A549 (cell line): ENCODE results near the gene AGTPBP1.
"Not testable (repeated sequence)": the region's sequence is repeated elsewhere in the genome, so short reads cannot be mapped to it uniquely, and the experiment has no call there.

Experiments
- EP300 ChIP-seq, 2 experiments: fragments of >200 bp; sonication (Bioruptor Twin); formaldehyde crosslinking; IDR thresholded peaks; 2 replicates in 1 of 2; 3 replicates in 1 of 2; pipeline ENCODE4 v1.6.1; 2016 to 2017
- FOXS1 ChIP-seq: fragments of 250-450 bp; sonication (Bioruptor Pico); IDR thresholded peaks from 2 replicates; pipeline ENCODE4 v1.5.0; 2020; ENCODE audit warnings: mild to moderate bottlenecking, moderate library complexity
- HOXA7 ChIP-seq: fragments of 250-450 bp; sonication (Bioruptor Pico); IDR thresholded peaks from 2 replicates; pipeline ENCODE4 v1.5.0; 2020; ENCODE audit warnings: mild to moderate bottlenecking, moderate library complexity
- HOXB5 ChIP-seq: fragments of 250-450 bp; sonication (Bioruptor Pico); IDR thresholded peaks from 2 replicates; pipeline ENCODE4 v1.5.0; 2020; ENCODE audit warnings: mild to moderate bottlenecking, moderate library complexity
- JUNB ChIP-seq: fragments of >200 bp; sonication (Bioruptor Twin); formaldehyde crosslinking; IDR thresholded peaks from 2 replicates; pipeline ENCODE4 v1.6.1; 2016
- MAZ ChIP-seq: fragments of 150-350 bp; IDR thresholded peaks from 2 replicates; pipeline ENCODE4 v1.6.1; 2014; ENCODE audit warnings: antibody characterized with exemption, low read depth, low read length, borderline replicate concordance
- PHF8 ChIP-seq: fragments of 200-600 bp; sonication (generic); IDR thresholded peaks from 2 replicates; pipeline ENCODE4 v1.6.1; 2016; ENCODE audit warnings: low read depth, mild to moderate bottlenecking, antibody characterized with exemption, moderate library complexity, borderline replicate concordance
- POLR2A ChIP-seq: IDR thresholded peaks from 2 replicates; pipeline ENCODE4 v1.6.1; 2012; ENCODE audit warnings: mild to moderate bottlenecking, low read length
- POLR2AphosphoS2 ChIP-seq: conservative IDR thresholded peaks from 2 replicates; pipeline ENCODE4 v1.6.1; 2012; ENCODE audit warnings: low read length, improper control_type of control experiment, inconsistent platforms
- SMC3 ChIP-seq: fragments of >200 bp; sonication (Bioruptor Twin); formaldehyde crosslinking; IDR thresholded peaks from 3 replicates; pipeline ENCODE4 v1.6.1; 2018; ENCODE audit warnings: inconsistent platforms
- TF ChIP-seq, protein P1 (sequence below): fragments of >200 bp; sonication (Bioruptor Twin); formaldehyde crosslinking; IDR thresholded peaks from 3 replicates; pipeline ENCODE4 v1.5.1; 2016

- not testable (repeated sequence) for TF ChIP-seq HOXB5 (CRISPR knock-in tag); POLR2A; SMC3; EP300 (IDR thresholded peaks at IDR 0.05); FOXS1 (CRISPR knock-in tag); JUNB; HOXA7 (CRISPR knock-in tag); MAZ; POLR2AphosphoS2; PHF8
- TF ChIP-seq, protein P1, sequence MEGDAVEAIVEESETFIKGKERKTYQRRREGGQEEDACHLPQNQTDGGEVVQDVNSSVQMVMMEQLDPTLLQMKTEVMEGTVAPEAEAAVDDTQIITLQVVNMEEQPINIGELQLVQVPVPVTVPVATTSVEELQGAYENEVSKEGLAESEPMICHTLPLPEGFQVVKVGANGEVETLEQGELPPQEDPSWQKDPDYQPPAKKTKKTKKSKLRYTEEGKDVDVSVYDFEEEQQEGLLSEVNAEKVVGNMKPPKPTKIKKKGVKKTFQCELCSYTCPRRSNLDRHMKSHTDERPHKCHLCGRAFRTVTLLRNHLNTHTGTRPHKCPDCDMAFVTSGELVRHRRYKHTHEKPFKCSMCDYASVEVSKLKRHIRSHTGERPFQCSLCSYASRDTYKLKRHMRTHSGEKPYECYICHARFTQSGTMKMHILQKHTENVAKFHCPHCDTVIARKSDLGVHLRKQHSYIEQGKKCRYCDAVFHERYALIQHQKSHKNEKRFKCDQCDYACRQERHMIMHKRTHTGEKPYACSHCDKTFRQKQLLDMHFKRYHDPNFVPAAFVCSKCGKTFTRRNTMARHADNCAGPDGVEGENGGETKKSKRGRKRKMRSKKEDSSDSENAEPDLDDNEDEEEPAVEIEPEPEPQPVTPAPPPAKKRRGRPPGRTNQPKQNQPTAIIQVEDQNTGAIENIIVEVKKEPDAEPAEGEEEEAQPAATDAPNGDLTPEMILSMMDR = not testable (repeated sequence)
These were observed 168.2 kb downstream of the AGTPBP1 start for GRCh38 chr9:85573546-85573945.
